Endothelial cell (in vitro differentiated cells): Measurements from ENCODE around the gene GRB10. TPM values are rescaled to one million over a fixed set of nuclear protein-coding genes. Genes with fewer than 3 reads are reported as not detected.

ENCODE experiments used
- DNase-seq: peaks from one replicate; pipeline ENCODE4 v3.0.0; 2021; ENCODE audit warnings: low spot score
- H3K27ac Mint-ChIP-seq: one replicate; pipeline ENCODE4 v1.8.0; 2021; ENCODE audit warnings: mixed read lengths, inconsistent platforms; ENCODE audit not compliant: unreplicated experiment
- H3K27me3 Mint-ChIP-seq: one replicate; pipeline ENCODE4 v1.8.0; 2021; ENCODE audit warnings: mild to moderate bottlenecking, moderate library complexity, mixed read lengths, inconsistent platforms; ENCODE audit not compliant: unreplicated experiment
- H3K36me3 Mint-ChIP-seq: one replicate; pipeline ENCODE4 v1.8.0; 2021; ENCODE audit warnings: mild to moderate bottlenecking, low read depth, mixed read lengths, inconsistent platforms; ENCODE audit not compliant: unreplicated experiment
- H3K4me1 Mint-ChIP-seq: one replicate; pipeline ENCODE4 v1.8.0; 2021; ENCODE audit warnings: mild to moderate bottlenecking, mixed read lengths, inconsistent platforms; ENCODE audit not compliant: unreplicated experiment
- H3K4me3 Mint-ChIP-seq: one replicate; pipeline ENCODE4 v1.8.0; 2021; ENCODE audit warnings: mild to moderate bottlenecking, mixed read lengths, inconsistent platforms; ENCODE audit not compliant: unreplicated experiment
- H3K9me3 Mint-ChIP-seq: one replicate; pipeline ENCODE4 v1.8.0; 2021; ENCODE audit warnings: mixed read lengths, inconsistent platforms; ENCODE audit not compliant: unreplicated experiment
- total RNA-seq: library from RNA; stranded (reverse); fragmentation: NEBNext Ultra II Directional; extraction: Animal tissue kit (Norgen Biotek cat#: 25700); gene quantifications from one replicate; pipeline ENCODE4 v1.2.1, GENCODE V29; 2021; ENCODE audit not compliant: unreplicated experiment
- TF ChIP-seq, protein P1 (sequence below): fragments of 200-600 bp; sonication (generic); IDR thresholded peaks from one replicate; pipeline ENCODE4 v1.5.0; 2021; ENCODE audit warnings: antibody characterized with exemption; ENCODE audit not compliant: unreplicated experiment

Gene GRB10
- total RNA-seq, 1 donor from 2014 or later: 164 TPM

DNA sequence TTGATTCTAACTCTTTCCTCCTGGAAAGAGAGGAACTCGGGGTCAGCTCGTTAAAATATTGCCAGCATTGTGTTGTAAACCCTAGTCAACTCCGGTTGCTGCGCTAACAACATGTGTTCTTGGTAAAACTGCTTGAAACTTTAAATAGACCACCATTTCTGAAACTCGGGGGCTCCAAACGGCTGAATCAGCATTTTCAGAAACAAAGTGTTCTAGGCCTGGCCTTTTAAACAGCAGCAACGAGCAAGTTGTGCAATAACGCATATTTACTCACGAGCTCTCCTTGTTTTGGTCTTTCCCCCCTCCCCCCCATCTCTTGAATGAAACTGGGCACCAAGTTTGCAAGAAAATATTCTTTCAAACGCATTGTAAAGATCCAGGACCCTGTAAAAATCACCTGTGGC is 9.2 kb upstream of the GRB10 start:
- TF ChIP-seq, protein P1, sequence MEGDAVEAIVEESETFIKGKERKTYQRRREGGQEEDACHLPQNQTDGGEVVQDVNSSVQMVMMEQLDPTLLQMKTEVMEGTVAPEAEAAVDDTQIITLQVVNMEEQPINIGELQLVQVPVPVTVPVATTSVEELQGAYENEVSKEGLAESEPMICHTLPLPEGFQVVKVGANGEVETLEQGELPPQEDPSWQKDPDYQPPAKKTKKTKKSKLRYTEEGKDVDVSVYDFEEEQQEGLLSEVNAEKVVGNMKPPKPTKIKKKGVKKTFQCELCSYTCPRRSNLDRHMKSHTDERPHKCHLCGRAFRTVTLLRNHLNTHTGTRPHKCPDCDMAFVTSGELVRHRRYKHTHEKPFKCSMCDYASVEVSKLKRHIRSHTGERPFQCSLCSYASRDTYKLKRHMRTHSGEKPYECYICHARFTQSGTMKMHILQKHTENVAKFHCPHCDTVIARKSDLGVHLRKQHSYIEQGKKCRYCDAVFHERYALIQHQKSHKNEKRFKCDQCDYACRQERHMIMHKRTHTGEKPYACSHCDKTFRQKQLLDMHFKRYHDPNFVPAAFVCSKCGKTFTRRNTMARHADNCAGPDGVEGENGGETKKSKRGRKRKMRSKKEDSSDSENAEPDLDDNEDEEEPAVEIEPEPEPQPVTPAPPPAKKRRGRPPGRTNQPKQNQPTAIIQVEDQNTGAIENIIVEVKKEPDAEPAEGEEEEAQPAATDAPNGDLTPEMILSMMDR: no peak
- DNase-seq: no peak
- H3K27me3 Mint-ChIP-seq: peaks cover 10% of the 10 kb centered on the region

DNA sequence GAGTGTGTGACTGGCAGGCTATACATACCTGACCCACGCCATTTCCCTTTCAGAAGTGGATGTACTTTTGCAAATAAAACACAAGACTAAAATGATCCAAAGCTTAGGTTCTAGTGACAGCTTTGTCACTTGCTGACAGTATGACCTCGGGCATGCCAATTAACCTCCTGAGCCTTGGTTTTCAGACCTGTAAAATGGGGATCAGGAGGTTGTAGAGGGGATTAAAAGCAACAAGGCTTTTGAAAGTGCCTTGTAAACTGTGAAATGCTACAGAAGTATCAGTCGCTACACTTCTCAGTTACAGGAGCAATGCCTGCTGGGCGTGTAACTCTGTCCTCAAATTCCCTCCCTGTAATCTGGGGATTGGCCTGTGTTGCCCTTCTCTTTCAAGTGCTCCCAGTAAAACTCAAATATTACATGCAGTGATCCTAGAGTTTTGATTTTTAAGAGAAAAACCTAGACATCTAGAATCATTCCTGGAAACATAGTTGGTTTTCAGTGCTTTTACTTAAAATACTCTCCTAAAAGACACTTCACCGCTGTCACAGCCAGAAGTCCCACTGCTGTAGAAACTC is 8.8 kb upstream of the GRB10 start:
- peaks cover 45% of the 10 kb centered on the region for H3K4me1 Mint-ChIP-seq
- H3K27ac Mint-ChIP-seq: peak overlapping the region; percentile 18
- H3K36me3 Mint-ChIP-seq: peaks cover 31% of the 10 kb centered on the region
- no peaks in the 10 kb centered on the region for H3K9me3 Mint-ChIP-seq
- TF ChIP-seq, protein P1: no peak
- no peak for DNase-seq
- H3K4me3 Mint-ChIP-seq: peak overlapping the region; percentile 98
- peaks cover 13% of the 10 kb centered on the region for H3K27me3 Mint-ChIP-seq

More for the DNA sequence above, 9.2 kb upstream of the GRB10 start:
- Mint-ChIP-seq H3K9me3 (no peaks in the 10 kb centered on the region), H3K36me3 (peaks cover 27% of the 10 kb centered on the region), H3K4me3 (peak overlapping the region; percentile 98), H3K27ac (peak overlapping the region; percentile 90), H3K4me1 (peaks cover 40% of the 10 kb centered on the region)

GRCh38 chr7:50790381-50790780 is 7.7 kb upstream of the GRB10 start:
- Mint-ChIP-seq H3K27ac (no peak overlapping the region), H3K9me3 (no peaks in the 10 kb centered on the region), H3K36me3 (peaks cover 31% of the 10 kb centered on the region), H3K27me3 (peaks cover 12% of the 10 kb centered on the region), H3K4me1 (peaks cover 51% of the 10 kb centered on the region), H3K4me3 (peak overlapping the region; percentile 98)
- DNase-seq: no peak
- TF ChIP-seq, protein P1: no peak

DNA sequence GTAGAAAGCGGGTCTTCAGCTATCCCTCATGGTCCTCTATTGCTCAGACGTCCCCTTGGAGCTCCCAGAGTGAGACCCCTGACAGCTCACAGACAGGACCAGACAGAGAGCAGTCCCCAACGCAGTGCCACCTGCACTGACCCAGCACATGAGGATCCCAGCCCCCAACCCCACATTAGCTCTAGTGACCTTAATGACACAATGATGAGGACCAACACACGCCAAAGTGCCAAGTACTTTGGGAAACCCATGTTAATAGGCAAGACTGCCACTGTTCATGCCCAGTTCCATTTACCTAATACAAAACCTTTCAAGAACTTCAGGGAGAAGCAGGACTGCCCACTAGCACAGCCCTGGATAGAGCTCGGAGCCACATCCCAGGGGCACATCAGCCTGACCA is 5.7 kb upstream of the GRB10 start:
- H3K27ac Mint-ChIP-seq: no peak overlapping the region
- TF ChIP-seq, protein P1: no peak
- peaks cover 36% of the 10 kb centered on the region for H3K36me3 Mint-ChIP-seq
- H3K9me3 Mint-ChIP-seq: no peaks in the 10 kb centered on the region
- H3K27me3 Mint-ChIP-seq: peaks cover 12% of the 10 kb centered on the region
- no peak for DNase-seq
- H3K4me1 Mint-ChIP-seq: peaks cover 58% of the 10 kb centered on the region
- H3K4me3 Mint-ChIP-seq: peak overlapping the region; percentile 40

- Mint-ChIP-seq H3K4me3 (peak overlapping the region; percentile 40), H3K27ac (no peak overlapping the region), H3K4me1 (peaks cover 63% of the 10 kb centered on the region), H3K36me3 (peaks cover 38% of the 10 kb centered on the region), H3K9me3 (no peaks in the 10 kb centered on the region), H3K27me3 (peaks cover 13% of the 10 kb centered on the region)
- no peak for DNase-seq
- TF ChIP-seq, protein P1: no peak
Measured at GRCh38 chr7:50787825-50788224, 5.1 kb upstream of the GRB10 start.
